H9 (cell line): ENCODE results near the gene MYBPC3. TPM values are rescaled to one million over a fixed set of nuclear protein-coding genes. Genes with fewer than 3 reads are reported as not detected.

Experiments
- DNase-seq: peaks from one replicate; pipeline ENCODE4 v3.0.0-alpha.2; 2017
- H2AFZ ChIP-seq: one replicate; pipeline ENCODE4 v1.6.1; 2013; ENCODE audit warnings: mild to moderate bottlenecking, low read length, control low read depth, moderate library complexity
- H2AK5ac ChIP-seq: 2 replicates; pipeline ENCODE4 v1.6.1; 2013; ENCODE audit warnings: low read length, control low read depth, mixed read lengths; ENCODE audit not compliant: insufficient read length
- H2BK120ac ChIP-seq: one replicate; pipeline ENCODE4 v1.6.1; 2013; ENCODE audit warnings: low read depth, mild to moderate bottlenecking, low read length, control low read depth, inconsistent platforms; ENCODE audit not compliant: poor library complexity, severe bottlenecking
- H2BK12ac ChIP-seq: 2 replicates; pipeline ENCODE4 v1.6.1; 2013; ENCODE audit warnings: low read length, control low read depth, mixed read lengths, low read depth; ENCODE audit not compliant: insufficient read length
- H2BK15ac ChIP-seq: 2 replicates; pipeline ENCODE4 v1.6.1; 2013; ENCODE audit warnings: low read depth, low read length, control low read depth
- H2BK20ac ChIP-seq: one replicate; pipeline ENCODE4 v1.6.1; 2013; ENCODE audit warnings: low read depth, mild to moderate bottlenecking, low read length, control low read depth, inconsistent platforms; ENCODE audit not compliant: poor library complexity, severe bottlenecking
- H2BK5ac ChIP-seq: 2 replicates; pipeline ENCODE4 v1.6.1; 2013; ENCODE audit warnings: low read length, control low read depth, mixed read lengths; ENCODE audit not compliant: insufficient read length
- H3K14ac ChIP-seq: 2 replicates; pipeline ENCODE4 v1.6.1; 2013; ENCODE audit warnings: low read length, control low read depth; ENCODE audit not compliant: insufficient read depth
- H3K18ac ChIP-seq: 2 replicates; pipeline ENCODE4 v1.6.1; 2013; ENCODE audit warnings: low read depth, mild to moderate bottlenecking, mixed read lengths, low read length, control low read depth; ENCODE audit not compliant: insufficient read length
- H3K23ac ChIP-seq: 2 replicates; pipeline ENCODE4 v1.6.1; 2013; ENCODE audit warnings: low read length, control low read depth, mixed read lengths, low read depth; ENCODE audit not compliant: insufficient read length
- H3K23me2 ChIP-seq: 2 replicates; pipeline ENCODE4 v1.6.1; 2013; ENCODE audit warnings: low read depth, mild to moderate bottlenecking, mixed read lengths, low read length, control low read depth; ENCODE audit not compliant: insufficient read length, poor library complexity, severe bottlenecking
- H3K27ac ChIP-seq: 2 replicates; pipeline ENCODE4 v1.5.1; 2013; ENCODE audit warnings: low read length, control low read depth, mixed read lengths, low read depth; ENCODE audit not compliant: insufficient read length
- H3K27me3 ChIP-seq: 2 replicates; pipeline ENCODE4 v1.6.1; 2013; ENCODE audit warnings: low read length, control low read depth, inconsistent platforms; ENCODE audit not compliant: insufficient read depth
- H3K4ac ChIP-seq: 2 replicates; pipeline ENCODE4 v1.6.1; 2013; ENCODE audit warnings: low read depth, mild to moderate bottlenecking, control low read depth, inconsistent platforms, low read length, moderate library complexity
- H3K4me1 ChIP-seq: 2 replicates; pipeline ENCODE4 v1.6.1; 2013; ENCODE audit warnings: low read length, control low read depth, inconsistent platforms; ENCODE audit not compliant: insufficient read depth
- H3K4me2 ChIP-seq: 2 replicates; pipeline ENCODE4 v1.6.1; 2013; ENCODE audit warnings: low read length, control low read depth, mixed read lengths; ENCODE audit not compliant: insufficient read length, insufficient read depth
- H3K56ac ChIP-seq: 2 replicates; pipeline ENCODE4 v1.6.1; 2013; ENCODE audit warnings: low read depth, mild to moderate bottlenecking, mixed read lengths, low read length, control low read depth; ENCODE audit not compliant: insufficient read length
- H3K79me1 ChIP-seq: 2 replicates; pipeline ENCODE4 v1.6.1; 2013; ENCODE audit warnings: low read depth, mild to moderate bottlenecking, moderate library complexity, low read length, control low read depth, inconsistent platforms; ENCODE audit not compliant: insufficient read depth, poor library complexity, severe bottlenecking
- H3K79me2 ChIP-seq: 2 replicates; pipeline ENCODE4 v1.6.1; 2013; ENCODE audit warnings: low read length, control low read depth, inconsistent platforms; ENCODE audit not compliant: insufficient read depth
- H3K9ac ChIP-seq: 2 replicates; pipeline ENCODE4 v1.6.1; 2013; ENCODE audit warnings: low read length, control low read depth, mixed read lengths; ENCODE audit not compliant: insufficient read length; ENCODE audit errors: extremely low read depth
- H3K9me3 ChIP-seq: one replicate; pipeline ENCODE4 v1.6.1; 2013; ENCODE audit warnings: low read depth, low read length, inconsistent platforms; ENCODE audit not compliant: control insufficient read depth
- H3T11ph ChIP-seq: one replicate; pipeline ENCODE4 v1.6.1; 2013; ENCODE audit warnings: mild to moderate bottlenecking, low read length, control low read depth, inconsistent platforms
- H4K20me1 ChIP-seq: one replicate; pipeline ENCODE4 v1.6.1; 2013; ENCODE audit not compliant: control insufficient read depth, insufficient read length, insufficient read depth
- H4K5ac ChIP-seq: 2 replicates; pipeline ENCODE4 v1.6.1; 2013; ENCODE audit warnings: low read depth, mild to moderate bottlenecking, mixed read lengths, low read length, control low read depth; ENCODE audit not compliant: insufficient read length
- H4K8ac ChIP-seq: replicated peaks from 2 replicates; pipeline ENCODE4 v1.6.1; 2013; ENCODE audit warnings: low read length, control low read depth, mixed read lengths, low read depth; ENCODE audit not compliant: insufficient read length
- H4K91ac ChIP-seq: 2 replicates; pipeline ENCODE4 v1.6.1; 2013; ENCODE audit warnings: low read depth, mild to moderate bottlenecking, moderate library complexity, mixed read lengths, low read length, control low read depth; ENCODE audit not compliant: insufficient read length
- H3K27ac Mint-ChIP-seq, 3 experiments: 2 replicates in 2 of 3; 3 replicates in 1 of 3; pipeline ENCODE4 v1.8.0; 2020 to 2021; ENCODE audit warnings: mixed read lengths in 3 of 3, mild to moderate bottlenecking in 1 of 3, moderate library complexity in 1 of 3
- H3K27me3 Mint-ChIP-seq: 2 replicates; pipeline ENCODE4 v1.8.0; 2021; ENCODE audit warnings: low read depth, mild to moderate bottlenecking, moderate library complexity, mixed read lengths
- H3K36me3 Mint-ChIP-seq, 3 experiments: 2 replicates in 2 of 3; 3 replicates in 1 of 3; pipeline ENCODE4 v1.8.0; 2020 to 2021; ENCODE audit warnings: low read depth in 3 of 3, mixed read lengths in 3 of 3; ENCODE audit not compliant: insufficient read depth in 1 of 3
- H3K4me1 Mint-ChIP-seq, 2 experiments: 2 replicates each; pipeline ENCODE4 v1.8.0; 2020; ENCODE audit warnings: mixed read lengths in 2 of 2
- H3K4me3 Mint-ChIP-seq, 2 experiments: 2 replicates in 1 of 2; 3 replicates in 1 of 2; pipeline ENCODE4 v1.8.0; 2020 to 2021; ENCODE audit warnings: mild to moderate bottlenecking in 2 of 2, mixed read lengths in 2 of 2, moderate library complexity in 1 of 2
- H3K9me3 Mint-ChIP-seq, 2 experiments: 2 replicates in 1 of 2; 3 replicates in 1 of 2; pipeline ENCODE4 v1.8.0; 2020; ENCODE audit warnings: mild to moderate bottlenecking in 2 of 2, mixed read lengths in 2 of 2, moderate library complexity in 1 of 2
- CTCF ChIP-seq: fragments of 200-600 bp; sonication (generic); conservative IDR thresholded peaks from 3 replicates; pipeline ENCODE4 v1.8.0; 2021; ENCODE audit warnings: antibody characterized with exemption, mild to moderate bottlenecking
- WGBS: extraction: QIAGEN DNeasy Blood & Tissue Kit; methylation state at CpG from one replicate; pipeline ENCODE4 v1.1.7; 2013; ENCODE audit warnings: missing lambda C conversion rate, low lambda C conversion rate, mixed read lengths; ENCODE audit not compliant: insufficient read length; ENCODE audit errors: extremely low coverage; 5-methylcytosine and 5-hydroxymethylcytosine counted together
- total RNA-seq: library from RNA; stranded (reverse); gene quantifications from 2 replicates; pipeline ENCODE4 v1.2.1, GENCODE V29; 2021

Gene MYBPC3
- total RNA-seq, 1 experiment from 2014 or later: not detected

DNA sequence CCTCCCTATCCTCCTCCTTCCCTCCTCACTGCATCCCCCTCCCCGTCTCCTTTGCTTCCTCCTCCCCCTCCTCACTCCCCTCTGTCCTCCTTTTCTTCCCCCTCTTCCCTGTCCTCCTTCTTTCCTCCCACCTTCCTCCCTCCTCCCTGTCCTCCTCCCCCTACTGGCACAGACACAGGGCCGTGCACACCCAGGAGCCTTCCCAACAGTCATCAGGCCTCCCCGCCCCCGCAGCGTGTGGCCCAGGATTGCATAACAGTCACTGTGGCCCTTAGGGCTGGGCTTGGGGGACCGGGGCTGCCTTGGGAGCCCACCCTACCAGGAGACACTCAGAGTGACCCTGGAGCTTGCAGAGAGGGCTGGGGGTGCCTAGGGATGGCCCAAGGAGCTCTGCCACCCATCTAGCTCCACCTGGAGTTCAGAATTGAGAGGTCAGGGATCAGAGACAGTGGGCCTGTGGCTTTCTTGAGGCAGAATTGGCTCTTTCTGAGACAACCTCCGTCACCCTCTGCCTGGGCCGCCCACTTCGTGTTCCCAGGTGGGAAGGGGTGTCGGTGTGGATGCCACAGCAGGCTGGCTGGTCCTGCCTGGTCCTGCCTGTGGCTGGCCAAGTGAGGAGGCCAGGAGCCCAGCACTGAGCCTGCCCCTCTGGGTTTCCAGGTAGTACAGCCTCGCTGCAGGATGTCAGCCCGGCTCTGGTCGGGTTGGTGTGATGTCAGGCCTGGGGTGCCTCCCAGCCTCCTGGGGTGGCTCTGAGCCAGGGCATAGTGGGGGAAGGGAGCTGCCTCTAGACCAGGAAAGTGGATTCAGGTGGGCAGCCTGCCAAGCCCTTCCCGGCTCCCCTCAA is 24.2 kb upstream of the MYBPC3 start:
- Histone ChIP-seq H3K4ac (no peak overlapping the region), H3K23ac (no peak overlapping the region), H3K79me2 (no peaks in the 10 kb centered on the region), H3K79me1 (no peaks in the 10 kb centered on the region), H3K23me2 (no peaks in the 10 kb centered on the region), H2BK20ac (no peak overlapping the region), H3K4me1 (no peaks in the 10 kb centered on the region), H2BK15ac (no peak overlapping the region), H3K14ac (no peak overlapping the region), H3K9me3 (no peaks in the 10 kb centered on the region), H4K5ac (no peak overlapping the region), H3K4me2 (no peak overlapping the region), H3K56ac (no peak overlapping the region), H2BK5ac (no peak overlapping the region), H3K27ac (no peak overlapping the region), H2AK5ac (no peak overlapping the region), H4K91ac (no peak overlapping the region), H3T11ph (no peak overlapping the region), H3K9ac (no peak overlapping the region), H3K27me3 (no peaks in the 10 kb centered on the region), H3K18ac (peak overlapping the region; percentile 51), H2AFZ (no peak overlapping the region), H2BK120ac (no peak overlapping the region), H4K8ac (no peak overlapping the region), H2BK12ac (no peak overlapping the region), H4K20me1 (no peaks in the 10 kb centered on the region)
- no peaks in the 10 kb centered on the region for H3K9me3 Mint-ChIP-seq
- H3K36me3 Mint-ChIP-seq: no peaks in the 10 kb centered on the region
- TF ChIP-seq CTCF: peak; percentile 34; the same call in 2 of the 3 replicates
- no peak overlapping the region for H3K27ac Mint-ChIP-seq
- no peaks in the 10 kb centered on the region for H3K27me3 Mint-ChIP-seq
- WGBS: no CpG with 5 or more reads among the region's 14 CpGs
- no peak for DNase-seq
- no peak overlapping the region for H3K4me3 Mint-ChIP-seq
- H3K4me1 Mint-ChIP-seq: peaks cover 3 to 4% of the 10 kb centered on the region in 2 experiments; a peak in 3 of 4 replicates
